ENCODE results near the gene CHGA. TPM values are rescaled to one million over a fixed set of nuclear protein-coding genes. Genes with fewer than 3 reads are reported as not detected.

The CHGA gene
- total and polyA plus RNA-seq, 10 of the 15 experiments (the other 5 are each of a cell fraction or from before 2014, with no cell fraction given), result 0.11 to 0.23 TPM; not detected in 8

DNA sequence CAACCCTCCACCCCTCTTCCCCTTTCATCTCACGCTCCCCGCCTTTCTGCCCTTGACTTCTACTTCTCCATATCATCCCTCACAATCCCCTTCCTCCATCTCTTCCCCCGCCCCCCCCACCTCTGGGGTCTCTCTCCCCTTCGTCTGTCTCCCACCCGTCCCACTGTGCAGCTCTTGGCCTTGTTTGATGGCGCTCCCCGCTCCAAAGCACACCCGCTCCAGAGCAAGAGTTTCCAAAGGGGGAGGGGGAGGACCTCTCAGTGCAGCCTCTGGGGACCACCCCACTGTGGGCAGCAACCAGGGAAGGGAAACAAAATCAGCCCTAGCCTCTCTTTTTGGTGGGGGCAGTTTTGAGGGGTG lies 774 bp downstream of the CHGA start (continued):
- TF ChIP-seq, protein P1, sequence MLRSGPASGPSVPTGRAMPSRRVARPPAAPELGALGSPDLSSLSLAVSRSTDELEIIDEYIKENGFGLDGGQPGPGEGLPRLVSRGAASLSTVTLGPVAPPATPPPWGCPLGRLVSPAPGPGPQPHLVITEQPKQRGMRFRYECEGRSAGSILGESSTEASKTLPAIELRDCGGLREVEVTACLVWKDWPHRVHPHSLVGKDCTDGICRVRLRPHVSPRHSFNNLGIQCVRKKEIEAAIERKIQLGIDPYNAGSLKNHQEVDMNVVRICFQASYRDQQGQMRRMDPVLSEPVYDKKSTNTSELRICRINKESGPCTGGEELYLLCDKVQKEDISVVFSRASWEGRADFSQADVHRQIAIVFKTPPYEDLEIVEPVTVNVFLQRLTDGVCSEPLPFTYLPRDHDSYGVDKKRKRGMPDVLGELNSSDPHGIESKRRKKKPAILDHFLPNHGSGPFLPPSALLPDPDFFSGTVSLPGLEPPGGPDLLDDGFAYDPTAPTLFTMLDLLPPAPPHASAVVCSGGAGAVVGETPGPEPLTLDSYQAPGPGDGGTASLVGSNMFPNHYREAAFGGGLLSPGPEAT (IDR thresholded peaks at IDR 0.05; ENCODE audit: low read depth), result no peak
- TF ChIP-seq, protein P2, sequence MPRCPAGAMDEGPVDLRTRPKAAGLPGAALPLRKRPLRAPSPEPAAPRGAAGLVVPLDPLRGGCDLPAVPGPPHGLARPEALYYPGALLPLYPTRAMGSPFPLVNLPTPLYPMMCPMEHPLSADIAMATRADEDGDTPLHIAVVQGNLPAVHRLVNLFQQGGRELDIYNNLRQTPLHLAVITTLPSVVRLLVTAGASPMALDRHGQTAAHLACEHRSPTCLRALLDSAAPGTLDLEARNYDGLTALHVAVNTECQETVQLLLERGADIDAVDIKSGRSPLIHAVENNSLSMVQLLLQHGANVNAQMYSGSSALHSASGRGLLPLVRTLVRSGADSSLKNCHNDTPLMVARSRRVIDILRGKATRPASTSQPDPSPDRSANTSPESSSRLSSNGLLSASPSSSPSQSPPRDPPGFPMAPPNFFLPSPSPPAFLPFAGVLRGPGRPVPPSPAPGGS (IDR thresholded peaks at IDR 0.05; ENCODE audit: borderline replicate concordance, insufficient read depth, low read depth, low read length, poor library complexity, severe bottlenecking), result no peak

DNA sequence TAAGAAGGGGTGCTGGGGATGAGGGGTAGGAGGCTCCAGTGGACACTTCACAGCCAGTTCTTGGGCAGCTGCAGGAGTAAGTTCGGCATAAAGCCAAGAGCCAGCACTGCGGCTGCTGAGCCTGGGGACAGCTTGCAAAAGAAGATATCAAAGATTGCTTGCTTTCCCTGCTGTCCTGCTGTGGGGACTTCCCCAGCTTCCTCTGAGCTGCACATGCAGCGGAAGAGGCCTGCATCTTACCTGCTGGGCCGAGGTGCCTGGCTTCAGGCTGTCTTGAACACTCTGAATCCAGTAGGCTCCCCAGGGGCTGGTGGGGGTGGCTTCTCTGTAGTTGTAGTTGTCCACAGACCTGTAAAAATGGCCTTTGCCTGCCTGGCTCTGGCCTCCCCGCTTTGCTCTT lies 1.3 kb downstream of the CHGA start:
- no peaks in the 10 kb centered on the region for H3K27me3 ChIP-seq (replicated peaks in 1 of 2; ENCODE audit: control insufficient read depth in 2 of 2, insufficient read depth in 2 of 2, low read length in 1 of 2)
- CTCF ChIA-PET, result no interaction called here
- H3K4me3 ChIP-seq, result no peak overlapping the region
- TF ChIP-seq, protein P3, sequence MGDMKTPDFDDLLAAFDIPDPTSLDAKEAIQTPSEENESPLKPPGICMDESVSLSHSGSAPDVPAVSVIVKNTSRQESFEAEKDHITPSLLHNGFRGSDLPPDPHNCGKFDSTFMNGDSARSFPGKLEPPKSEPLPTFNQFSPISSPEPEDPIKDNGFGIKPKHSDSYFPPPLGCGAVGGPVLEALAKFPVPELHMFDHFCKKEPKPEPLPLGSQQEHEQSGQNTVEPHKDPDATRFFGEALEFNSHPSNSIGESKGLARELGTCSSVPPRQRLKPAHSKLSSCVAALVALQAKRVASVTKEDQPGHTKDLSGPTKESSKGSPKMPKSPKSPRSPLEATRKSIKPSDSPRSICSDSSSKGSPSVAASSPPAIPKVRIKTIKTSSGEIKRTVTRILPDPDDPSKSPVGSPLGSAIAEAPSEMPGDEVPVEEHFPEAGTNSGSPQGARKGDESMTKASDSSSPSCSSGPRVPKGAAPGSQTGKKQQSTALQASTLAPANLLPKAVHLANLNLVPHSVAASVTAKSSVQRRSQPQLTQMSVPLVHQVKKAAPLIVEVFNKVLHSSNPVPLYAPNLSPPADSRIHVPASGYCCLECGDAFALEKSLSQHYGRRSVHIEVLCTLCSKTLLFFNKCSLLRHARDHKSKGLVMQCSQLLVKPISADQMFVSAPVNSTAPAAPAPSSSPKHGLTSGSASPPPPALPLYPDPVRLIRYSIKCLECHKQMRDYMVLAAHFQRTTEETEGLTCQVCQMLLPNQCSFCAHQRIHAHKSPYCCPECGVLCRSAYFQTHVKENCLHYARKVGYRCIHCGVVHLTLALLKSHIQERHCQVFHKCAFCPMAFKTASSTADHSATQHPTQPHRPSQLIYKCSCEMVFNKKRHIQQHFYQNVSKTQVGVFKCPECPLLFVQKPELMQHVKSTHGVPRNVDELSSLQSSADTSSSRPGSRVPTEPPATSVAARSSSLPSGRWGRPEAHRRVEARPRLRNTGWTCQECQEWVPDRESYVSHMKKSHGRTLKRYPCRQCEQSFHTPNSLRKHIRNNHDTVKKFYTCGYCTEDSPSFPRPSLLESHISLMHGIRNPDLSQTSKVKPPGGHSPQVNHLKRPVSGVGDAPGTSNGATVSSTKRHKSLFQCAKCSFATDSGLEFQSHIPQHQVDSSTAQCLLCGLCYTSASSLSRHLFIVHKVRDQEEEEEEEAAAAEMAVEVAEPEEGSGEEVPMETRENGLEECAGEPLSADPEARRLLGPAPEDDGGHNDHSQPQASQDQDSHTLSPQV (IDR thresholded peaks at IDR 0.05), result no peak
- TF ChIP-seq TBL1XR1 (IDR thresholded peaks at IDR 0.05; ENCODE audit: low read depth, low read length), result no peak
- TF ChIP-seq BHLHE40 (IDR thresholded peaks at IDR 0.05; ENCODE audit: borderline replicate concordance in 1 of 2, low read depth in 2 of 2, low read length in 1 of 2), result peak; percentile 80 to 85
- TF ChIP-seq NFXL1 (IDR thresholded peaks at IDR 0.05; ENCODE audit: borderline replicate concordance), result no peak
- TF ChIP-seq NRF1 (conservative IDR thresholded peaks at IDR 0.05; ENCODE audit: low read depth, low read length), result no peak
- no peak for TF ChIP-seq CEBPB (IDR thresholded peaks at IDR 0.05; ENCODE audit: borderline replicate concordance in 1 of 2, low read depth in 2 of 2, low read length in 2 of 2)
- TF ChIP-seq POLR2A (IDR thresholded peaks at IDR 0.05; ENCODE audit: low read depth, low read length), result no peak
- no peak for TF ChIP-seq BMI1 (IDR thresholded peaks at IDR 0.05; ENCODE audit: borderline replicate concordance)
- no peak for TF ChIP-seq CHD1 (IDR thresholded peaks at IDR 0.05; ENCODE audit: low read depth, low read length)
- no peaks in the 10 kb centered on the region for H4K20me1 ChIP-seq (ENCODE audit: control insufficient read depth, insufficient read depth)
- no peaks in the 10 kb centered on the region for H3K36me3 ChIP-seq (ENCODE audit: control insufficient read depth in 2 of 2, insufficient read depth in 2 of 2, low read length in 1 of 2)
- FAIRE-seq (no peak), DNase-seq (ENCODE audit: low read depth, low spot score) (no peak), ATAC-seq (peak; percentile 54)
- no peaks in the 10 kb centered on the region; the same call in 1 of the 2 replicates for H3K4me1 ChIP-seq (ENCODE audit: control insufficient read depth, insufficient read depth, low read length)
- no TSS peak for BruUV-seq (replicated peaks)
- in situ Hi-C loops (cut with MboI), result no loop called here
- no peaks in the 10 kb centered on the region for H3K79me2 ChIP-seq (ENCODE audit: control insufficient read depth, insufficient read depth, low read length)
- intact Hi-C loops (cut with micrococcal nuclease; ENCODE audit: unreplicated experiment), result no loop called here
- H3K4me2 ChIP-seq (ENCODE audit: control insufficient read depth, insufficient read depth), result no peak overlapping the region
- H2AFZ ChIP-seq (ENCODE audit: control insufficient read depth, low read depth, low read length), result no peak overlapping the region
- no peak overlapping the region for H3K27ac ChIP-seq (ENCODE audit: control insufficient read depth, insufficient read depth)
- POLR2A ChIA-PET, result no interaction called here
- RAD21 ChIA-PET (ENCODE audit: unreplicated experiment), result no interaction called here
- H3K9ac ChIP-seq (ENCODE audit: control insufficient read depth, insufficient read depth, low read length), result no peak overlapping the region
- H3K9me3 ChIP-seq (replicated peaks; ENCODE audit: control insufficient read depth, insufficient read depth, low read length), result no peaks in the 10 kb centered on the region
- SMC1A ChIA-PET (ENCODE audit: uncharacterized antibody, unreplicated experiment), result no interaction called here
- WGBS (ENCODE audit: insufficient coverage, insufficient replicate concordance, low lambda C conversion rate, missing lambda C conversion rate), result 3% methylated on average over 5 of the region's 5 CpGs

Data from GM12878 (cell line).